Nephron (organoid): ENCODE results near the gene YARS2.
"Not testable (repeated sequence)": the region's sequence is repeated elsewhere in the genome, so short reads cannot be mapped to it uniquely, and the experiment has no call there.

Experiments
- H3K27ac Mint-ChIP-seq, 3 experiments: 2 replicates each; pipeline ENCODE4 v1.8.0; 2020; ENCODE audit warnings: mixed read lengths in 3 of 3, mild to moderate bottlenecking in 2 of 3, moderate library complexity in 1 of 3
- H3K27me3 Mint-ChIP-seq: 2 replicates; pipeline ENCODE4 v1.8.0; 2021; ENCODE audit warnings: low read depth, mild to moderate bottlenecking, moderate library complexity, mixed read lengths
- H3K36me3 Mint-ChIP-seq: 2 replicates; pipeline ENCODE4 v1.8.0; 2020; ENCODE audit warnings: low read depth, mixed read lengths
- H3K4me1 Mint-ChIP-seq: 2 replicates; pipeline ENCODE4 v1.8.0; 2020; ENCODE audit warnings: mixed read lengths
- H3K4me3 Mint-ChIP-seq, 3 experiments: 2 replicates each; pipeline ENCODE4 v1.8.0; 2020; ENCODE audit warnings: mild to moderate bottlenecking in 3 of 3, mixed read lengths in 3 of 3, moderate library complexity in 2 of 3
- H3K9me3 Mint-ChIP-seq: 2 replicates; pipeline ENCODE4 v1.8.0; 2020; ENCODE audit warnings: mixed read lengths
- CTCF ChIP-seq, 3 experiments: fragments of 200-600 bp; sonication (generic); IDR thresholded peaks; one replicate each; pipeline ENCODE4 v1.5.0; 2021; ENCODE audit warnings: antibody characterized with exemption in 3 of 3; ENCODE audit not compliant: unreplicated experiment in 3 of 3

The YARS2 gene

GRCh38 chr12:32727237-32727636 lies 28.5 kb downstream of the YARS2 start:
- Mint-ChIP-seq H3K4me1 (no peaks in the 10 kb centered on the region), H3K9me3 (no peaks in the 10 kb centered on the region), H3K27me3 (no peaks in the 10 kb centered on the region)

GRCh38 chr12:32726286-32726685 lies 29.4 kb downstream of the YARS2 start:
- TF ChIP-seq CTCF (IDR thresholded peaks at IDR 0.05; ENCODE audit: unreplicated experiment in 3 of 3): no peak
- Mint-ChIP-seq H3K27me3 (no peaks in the 10 kb centered on the region), H3K36me3 (peaks cover 50% of the 10 kb centered on the region), H3K27ac (no peak overlapping the region), H3K9me3 (no peaks in the 10 kb centered on the region), H3K4me3 (no peak overlapping the region), H3K4me1 (no peaks in the 10 kb centered on the region)

More at GRCh38 chr12:32727237-32727636, 28.5 kb downstream of the YARS2 start:
- Mint-ChIP-seq H3K4me3 (no peak overlapping the region), H3K36me3 (peaks cover 52% of the 10 kb centered on the region), H3K27ac (no peak overlapping the region)
- TF ChIP-seq CTCF (IDR thresholded peaks at IDR 0.05; ENCODE audit: unreplicated experiment in 3 of 3): no peak

- not testable (repeated sequence) for H3K9me3 Mint-ChIP-seq, H3K27ac Mint-ChIP-seq, H3K27me3 Mint-ChIP-seq, H3K4me1 Mint-ChIP-seq, H3K4me3 Mint-ChIP-seq
- H3K36me3 Mint-ChIP-seq: peaks cover 50% of the 10 kb centered on the region
Measured at GRCh38 chr12:32725308-32725707, 30.4 kb downstream of the YARS2 start.

- no peak overlapping the region for H3K27ac Mint-ChIP-seq
- peaks cover 35% of the 10 kb centered on the region for H3K36me3 Mint-ChIP-seq
- H3K4me3 Mint-ChIP-seq: no peak overlapping the region
- H3K4me1 Mint-ChIP-seq: no peaks in the 10 kb centered on the region
- H3K9me3 Mint-ChIP-seq: no peaks in the 10 kb centered on the region
- no peak for TF ChIP-seq CTCF (IDR thresholded peaks at IDR 0.05; ENCODE audit: unreplicated experiment in 3 of 3)
- H3K27me3 Mint-ChIP-seq: no peaks in the 10 kb centered on the region
Measured at GRCh38 chr12:32718926-32719325, 36.8 kb downstream of the YARS2 start.

- no peak for TF ChIP-seq CTCF (IDR thresholded peaks at IDR 0.05; ENCODE audit: unreplicated experiment in 3 of 3)
- no peak overlapping the region for H3K27ac Mint-ChIP-seq
- H3K27me3 Mint-ChIP-seq: no peaks in the 10 kb centered on the region
- no peaks in the 10 kb centered on the region for H3K4me1 Mint-ChIP-seq
- peaks cover 36% of the 10 kb centered on the region for H3K36me3 Mint-ChIP-seq
- H3K9me3 Mint-ChIP-seq: no peaks in the 10 kb centered on the region
- H3K4me3 Mint-ChIP-seq: no peak overlapping the region
Measured at GRCh38 chr12:32714772-32715171, 40.9 kb downstream of the YARS2 start.

GRCh38 chr12:32708926-32709325 lies 46.8 kb downstream of the YARS2 start:
- H3K4me3 Mint-ChIP-seq: no peak overlapping the region

More at GRCh38 chr12:32708926-32709325, 46.8 kb downstream of the YARS2 start:
- Mint-ChIP-seq H3K4me1 (no peaks in the 10 kb centered on the region), H3K27me3 (no peaks in the 10 kb centered on the region), H3K36me3 (peaks cover 32% of the 10 kb centered on the region), H3K9me3 (no peaks in the 10 kb centered on the region), H3K27ac (no peak overlapping the region)
- no peak for TF ChIP-seq CTCF (IDR thresholded peaks at IDR 0.05; ENCODE audit: unreplicated experiment in 3 of 3)
